Measurements from ENCODE around the gene RAD51B. TPM values are rescaled to one million over a fixed set of nuclear protein-coding genes. Genes with fewer than 3 reads are reported as not detected.

RAD51B gene
- total RNA-seq, 1 experiment from 2014 or later, result 8.5 TPM

GRCh38 chr14:68573126-68573525, 753.5 kb downstream of the RAD51B start:
- H3K4me1 ChIP-seq (ENCODE audit: control insufficient read depth, insufficient read depth, low read length), result no peaks in the 10 kb centered on the region; the same call in 1 of the 2 replicates
- no peaks in the 10 kb centered on the region for H3K9me3 ChIP-seq (ENCODE audit: control insufficient read depth, insufficient read depth, low read depth, low read length)
- no peak overlapping the region for H3K27ac ChIP-seq (ENCODE audit: low read length)
- intact Hi-C loops (cut with micrococcal nuclease; ENCODE audit: unreplicated experiment) (no loop called here), in situ Hi-C loops (cut with HindIII; ENCODE audit: low pct_unique_long_range_greater_than_20kb, low sequenced_read_pairs) (no loop called here)
- H3K36me3 ChIP-seq (ENCODE audit: control insufficient read depth, insufficient read depth, low read length), result no peaks in the 10 kb centered on the region
- POLR2A ChIA-PET, result no interaction called here
- H3K27me3 ChIP-seq (ENCODE audit: control insufficient read depth, insufficient read depth, low read length), result no peaks in the 10 kb centered on the region
- ATAC-seq (no peak), DNase-seq (ENCODE audit: low read depth, low spot score) (no peak)
- no TSS peak for BruUV-seq (replicated peaks)
- TF ChIP-seq TCF7L2 (IDR thresholded peaks at IDR 0.05; ENCODE audit: low read depth, low read length) (no peak), SIN3A (IDR thresholded peaks at IDR 0.05; ENCODE audit: borderline replicate concordance, insufficient read depth, low read depth, low read length) (no peak), CTCF (IDR thresholded peaks at IDR 0.05) (no peak), POLR2AphosphoS5 (IDR thresholded peaks at IDR 0.05; ENCODE audit: low read depth, low read length) (no peak), REST (IDR thresholded peaks at IDR 0.05; ENCODE audit: insufficient read depth in 1 of 2, low read depth in 2 of 2, low read length in 1 of 2) (no peak)
- CTCF ChIA-PET, result no interaction called here
- H3K4me3 ChIP-seq (ENCODE audit: low read depth in 2 of 2, low read length in 2 of 2), result no peak overlapping the region

GRCh38 chr14:68573722-68574121, 754.1 kb downstream of the RAD51B start:
- no peak overlapping the region for H3K4me3 ChIP-seq (ENCODE audit: low read depth in 2 of 2, low read length in 2 of 2)
- CTCF ChIA-PET, result interaction anchor here (0.7 kb wide), 1 partner anchor 81 kb away, joined by 3 read pairs; no protein-coding TSS in a partner anchor
- no peaks in the 10 kb centered on the region for H3K27me3 ChIP-seq (ENCODE audit: control insufficient read depth, insufficient read depth, low read length)
- BruUV-seq (replicated peaks), result no TSS peak
- TF ChIP-seq SIN3A (IDR thresholded peaks at IDR 0.05; ENCODE audit: borderline replicate concordance, insufficient read depth, low read depth, low read length) (no peak), CTCF (IDR thresholded peaks at IDR 0.05) (no peak), POLR2AphosphoS5 (IDR thresholded peaks at IDR 0.05; ENCODE audit: low read depth, low read length) (no peak), TCF7L2 (IDR thresholded peaks at IDR 0.05; ENCODE audit: low read depth, low read length) (no peak), REST (IDR thresholded peaks at IDR 0.05; ENCODE audit: insufficient read depth in 1 of 2, low read depth in 2 of 2, low read length in 1 of 2) (no peak)
- no peaks in the 10 kb centered on the region for H3K36me3 ChIP-seq (ENCODE audit: control insufficient read depth, insufficient read depth, low read length)
- in situ Hi-C loops (cut with HindIII; ENCODE audit: low pct_unique_long_range_greater_than_20kb, low sequenced_read_pairs) (no loop called here), intact Hi-C loops (cut with micrococcal nuclease; ENCODE audit: unreplicated experiment) (no loop called here)
- H3K9me3 ChIP-seq (ENCODE audit: control insufficient read depth, insufficient read depth, low read depth, low read length), result no peaks in the 10 kb centered on the region
- no peaks in the 10 kb centered on the region; the same call in 1 of the 2 replicates for H3K4me1 ChIP-seq (ENCODE audit: control insufficient read depth, insufficient read depth, low read length)
- POLR2A ChIA-PET, result no interaction called here
- ATAC-seq (no peak), DNase-seq (ENCODE audit: low read depth, low spot score) (no peak)
- H3K27ac ChIP-seq (ENCODE audit: low read length), result no peak overlapping the region
